DND-41 (cell line): ENCODE data around the gene PTOV1.

ENCODE experiments used
- ATAC-seq: fragments of 200-7000 bp; cut with Tn5 transposase; 3 replicates; pipeline ENCODE4 v1.9.1; 2021; ENCODE audit warnings: low read depth; ENCODE audit not compliant: insufficient read depth
- DNase-seq: peaks from one replicate; pipeline ENCODE4 v3.0.0-alpha.2; 2020
- H2AFZ ChIP-seq: 2 replicates; pipeline ENCODE4 v1.6.0; 2012; ENCODE audit warnings: low read depth, low read length
- H3K27ac ChIP-seq: 2 replicates; pipeline ENCODE4 v1.5.1; 2012; ENCODE audit warnings: low read length, inconsistent platforms
- H3K27me3 ChIP-seq: fragments of 200-600 bp; sonication (generic); 2 replicates; pipeline ENCODE4 v1.6.0; 2012; ENCODE audit warnings: low read length, mild to moderate bottlenecking, inconsistent platforms; ENCODE audit not compliant: insufficient read depth, poor library complexity
- H3K36me3 ChIP-seq: 2 replicates; pipeline ENCODE4 v1.5.1; 2012; ENCODE audit warnings: low read length, inconsistent platforms; ENCODE audit not compliant: insufficient read depth
- H3K4me1 ChIP-seq: 2 replicates; pipeline ENCODE4 v1.5.1; 2012; ENCODE audit warnings: mild to moderate bottlenecking, low read length; ENCODE audit not compliant: insufficient read depth
- H3K4me2 ChIP-seq: 2 replicates; pipeline ENCODE4 v1.6.0; 2012; ENCODE audit warnings: mild to moderate bottlenecking, moderate library complexity, low read length, inconsistent platforms; ENCODE audit not compliant: insufficient read depth
- H3K4me3 ChIP-seq, 2 experiments: fragments of 200-600 bp in 1 of 2; shearing (Covaris generic) in 1 of 2; 2 replicates each; pipeline ENCODE4 v1.5.1; 2012 to 2016; ENCODE audit warnings: inconsistent platforms in 2 of 2, low read length in 2 of 2, mild to moderate bottlenecking in 2 of 2, low read depth in 1 of 2, moderate library complexity in 1 of 2
- H3K79me2 ChIP-seq: 2 replicates; pipeline ENCODE4 v1.6.0; 2012; ENCODE audit warnings: low read length, inconsistent platforms; ENCODE audit not compliant: insufficient read depth
- H3K9ac ChIP-seq: 2 replicates; pipeline ENCODE4 v1.6.0; 2012; ENCODE audit warnings: low read depth, mild to moderate bottlenecking, inconsistent platforms, low read length, moderate library complexity
- H3K9me3 ChIP-seq: 2 replicates; pipeline ENCODE4 v1.5.1; 2012; ENCODE audit warnings: low read length, moderate library complexity, mild to moderate bottlenecking, inconsistent platforms; ENCODE audit not compliant: insufficient read depth, severe bottlenecking
- H4K20me1 ChIP-seq: 2 replicates; pipeline ENCODE4 v1.6.0; 2012; ENCODE audit warnings: low read length; ENCODE audit not compliant: insufficient read depth
- CTCF ChIP-seq: IDR thresholded peaks from 2 replicates; pipeline ENCODE4 v1.5.1; 2012; ENCODE audit warnings: borderline replicate concordance, low read length, moderate library complexity, mild to moderate bottlenecking; ENCODE audit not compliant: poor library complexity, severe bottlenecking; ENCODE audit errors: extremely low read depth
- EZH2 ChIP-seq: IDR thresholded peaks from 3 replicates; pipeline ENCODE4 v1.6.1; 2012; ENCODE audit warnings: borderline replicate concordance, low read depth, mild to moderate bottlenecking, moderate library complexity, low read length, inconsistent platforms; ENCODE audit not compliant: severe bottlenecking

The PTOV1 gene

GRCh38 chr19:49894879-49895565, 44.1 kb downstream of the PTOV1 start:
- Histone ChIP-seq H3K27ac (no peak overlapping the region), H3K9ac (no peak overlapping the region), H3K9me3 (no peaks in the 10 kb centered on the region), H3K27me3 (no peaks in the 10 kb centered on the region), H4K20me1 (no peaks in the 10 kb centered on the region), H3K4me2 (no peak overlapping the region), H3K4me1 (peaks cover 7% of the 10 kb centered on the region; the same call in 1 of the 2 replicates), H3K4me3 (no peak overlapping the region), H2AFZ (no peak overlapping the region), H3K79me2 (no peaks in the 10 kb centered on the region), H3K36me3 (no peaks in the 10 kb centered on the region)
- no peak for TF ChIP-seq EZH2
- TF ChIP-seq CTCF, result no peak
- no peak for ATAC-seq
- no peak for DNase-seq

GRCh38 chr19:49895566-49896297, 44.8 kb downstream of the PTOV1 start:
- Histone ChIP-seq H2AFZ (no peak overlapping the region), H3K4me2 (no peak overlapping the region), H3K4me1 (peaks cover 7% of the 10 kb centered on the region; the same call in 1 of the 2 replicates), H4K20me1 (no peaks in the 10 kb centered on the region), H3K9ac (no peak overlapping the region), H3K9me3 (no peaks in the 10 kb centered on the region), H3K27me3 (no peaks in the 10 kb centered on the region), H3K79me2 (no peaks in the 10 kb centered on the region), H3K4me3 (no peak overlapping the region), H3K27ac (no peak overlapping the region), H3K36me3 (no peaks in the 10 kb centered on the region)
- TF ChIP-seq EZH2 (no peak), CTCF (no peak)
- DNase-seq (no peak), ATAC-seq (no peak)

- Histone ChIP-seq H3K4me3 (no peak within 1 kb of the TSS), H3K4me1 (peaks cover 7% of the 10 kb centered on the region; the same call in 1 of the 2 replicates), H4K20me1 (no peaks in the 10 kb centered on the region), H3K36me3 (no peaks in the 10 kb centered on the region), H3K9me3 (no peaks in the 10 kb centered on the region), H3K27me3 (no peaks in the 10 kb centered on the region), H2AFZ (no peak within 1 kb of the TSS), H3K79me2 (no peaks in the 10 kb centered on the region), H3K27ac (no peak within 1 kb of the TSS), H3K4me2 (no peak within 1 kb of the TSS), H3K9ac (no peak within 1 kb of the TSS)
- no peak for TF ChIP-seq EZH2
- TF ChIP-seq CTCF, result no peak
- no peak for DNase-seq
- ATAC-seq, result peak; percentile 58; the same call in 2 of the 3 replicates
These were observed 46.1 kb downstream of the PTOV1 start, which contains the start of gene IL4I1 for GRCh38 chr19:49896863-49897621. Gene IL4I1 (minus strand): TSS chr19:49896887. CDS start chr19:49896160, 727 bp downstream.
